Uterus (tissue), 4 donors: ENCODE results near the gene ADIPOQ. TPM values are rescaled to one million over a fixed set of nuclear protein-coding genes. Genes with fewer than 3 reads are reported as not detected.

Experiments used
- DNase-seq, 2 donors: peaks; one replicate each; pipeline ENCODE4 v3.0.0-alpha.2; 2019 to 2020
- H3K27ac ChIP-seq, 2 donors: fragments of 200-600 bp; sonication (generic); 1 replicate in 1 of 2; 2 replicates in 1 of 2; pipeline ENCODE4 v1.5.1; 2016 to 2018
- H3K27me3 ChIP-seq, 2 donors: fragments of 200-600 bp; sonication (generic); one replicate each; pipeline ENCODE4 v1.5.1; 2018 to 2019; ENCODE audit warnings: control low read depth in 1 of 2
- H3K36me3 ChIP-seq, 2 donors: fragments of 200-600 bp; sonication (generic); one replicate each; pipeline ENCODE4 v1.5.1; 2019; ENCODE audit warnings: control low read depth in 1 of 2
- H3K4me1 ChIP-seq, 2 donors: fragments of 200-600 bp; sonication (generic); one replicate each; pipeline ENCODE4 v1.5.1; 2018 to 2019; ENCODE audit warnings: control low read depth in 1 of 2
- H3K4me3 ChIP-seq, 2 donors: fragments of 200-600 bp; sonication (generic); 1 replicate in 1 of 2; 2 replicates in 1 of 2; pipeline ENCODE4 v1.5.1; 2018 to 2019; ENCODE audit warnings: mild to moderate bottlenecking in 1 of 2
- H3K9me3 ChIP-seq, 2 donors: fragments of 200-600 bp; sonication (generic); one replicate each; pipeline ENCODE4 v1.5.1; 2019; ENCODE audit warnings: control low read depth in 1 of 2
- POLR2A ChIP-seq, 2 donors: fragments of 450-650 bp; IDR thresholded peaks; one replicate each; pipeline ENCODE4 v1.6.1; 2016; ENCODE audit warnings: antibody characterized with exemption in 2 of 2, mild to moderate bottlenecking in 1 of 2, moderate library complexity in 1 of 2
- intact Hi-C: fragments of 100-400 bp; cut with DNase I; formaldehyde crosslinking; loops from one replicate; pipeline ENCODE4 v1.15.1; 2023; ENCODE audit warnings: low total_unique reads
- total RNA-seq, 4 donors: library from RNA; depleted of rRNA in 3 of 4; stranded (reverse); fragments of >200 nt in 3 of 4; gene quantifications; one replicate each; pipeline versions ENCODE4 v1.1.0 to v1.2.4, GENCODE V29; 2014 to 2023
- TF ChIP-seq, protein P1 (sequence below), 4 experiments: fragments of 200-600 bp in 2 of 4; fragments of 450-650 bp in 2 of 4; sonication (generic) in 2 of 4; IDR thresholded peaks; one replicate each; pipeline ENCODE4 v1.5.1; 2016 to 2019; ENCODE audit warnings: antibody characterized with exemption in 4 of 4, mild to moderate bottlenecking in 2 of 4, moderate library complexity in 1 of 4
- donor health status: DM: yes; HTN: yes; CAD: no.

ADIPOQ gene
- total RNA-seq, 4 donors from 2014 or later = not detected

DNA sequence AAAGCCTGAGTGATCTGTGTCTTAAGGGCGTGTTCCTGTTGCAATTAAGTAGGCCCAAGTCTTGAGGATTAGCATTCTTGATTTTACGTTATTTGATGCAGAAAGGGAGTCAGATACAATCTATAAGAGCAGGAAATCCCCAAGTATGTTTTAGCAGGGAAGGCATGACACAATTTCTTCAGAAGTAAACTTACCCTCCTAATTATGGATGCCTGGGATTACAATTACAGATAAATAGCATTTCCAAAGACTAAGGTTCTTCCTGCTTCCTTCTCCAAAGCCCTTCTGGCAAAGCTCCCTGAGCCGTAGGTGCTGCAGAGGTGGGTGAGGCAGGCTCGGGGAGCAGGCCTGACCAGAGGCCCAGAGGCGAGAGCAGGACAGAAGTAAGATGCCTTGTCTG, 52.9 kb downstream of the ADIPOQ start:
- H3K9me3 ChIP-seq = no peaks in the 10 kb centered on the region
- H3K4me1 ChIP-seq = no peaks in the 10 kb centered on the region
- intact Hi-C loops = no loop called here
- no peaks in the 10 kb centered on the region for H3K36me3 ChIP-seq
- H3K4me3 ChIP-seq = no peak overlapping the region
- H3K27ac ChIP-seq = no peak overlapping the region
- no peak for DNase-seq
- no peaks in the 10 kb centered on the region for H3K27me3 ChIP-seq
- no peak for TF ChIP-seq POLR2A (IDR thresholded peaks at IDR 0.05)
- TF ChIP-seq, protein P1, sequence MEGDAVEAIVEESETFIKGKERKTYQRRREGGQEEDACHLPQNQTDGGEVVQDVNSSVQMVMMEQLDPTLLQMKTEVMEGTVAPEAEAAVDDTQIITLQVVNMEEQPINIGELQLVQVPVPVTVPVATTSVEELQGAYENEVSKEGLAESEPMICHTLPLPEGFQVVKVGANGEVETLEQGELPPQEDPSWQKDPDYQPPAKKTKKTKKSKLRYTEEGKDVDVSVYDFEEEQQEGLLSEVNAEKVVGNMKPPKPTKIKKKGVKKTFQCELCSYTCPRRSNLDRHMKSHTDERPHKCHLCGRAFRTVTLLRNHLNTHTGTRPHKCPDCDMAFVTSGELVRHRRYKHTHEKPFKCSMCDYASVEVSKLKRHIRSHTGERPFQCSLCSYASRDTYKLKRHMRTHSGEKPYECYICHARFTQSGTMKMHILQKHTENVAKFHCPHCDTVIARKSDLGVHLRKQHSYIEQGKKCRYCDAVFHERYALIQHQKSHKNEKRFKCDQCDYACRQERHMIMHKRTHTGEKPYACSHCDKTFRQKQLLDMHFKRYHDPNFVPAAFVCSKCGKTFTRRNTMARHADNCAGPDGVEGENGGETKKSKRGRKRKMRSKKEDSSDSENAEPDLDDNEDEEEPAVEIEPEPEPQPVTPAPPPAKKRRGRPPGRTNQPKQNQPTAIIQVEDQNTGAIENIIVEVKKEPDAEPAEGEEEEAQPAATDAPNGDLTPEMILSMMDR (IDR thresholded peaks at IDR 0.05) = no peak

DNA sequence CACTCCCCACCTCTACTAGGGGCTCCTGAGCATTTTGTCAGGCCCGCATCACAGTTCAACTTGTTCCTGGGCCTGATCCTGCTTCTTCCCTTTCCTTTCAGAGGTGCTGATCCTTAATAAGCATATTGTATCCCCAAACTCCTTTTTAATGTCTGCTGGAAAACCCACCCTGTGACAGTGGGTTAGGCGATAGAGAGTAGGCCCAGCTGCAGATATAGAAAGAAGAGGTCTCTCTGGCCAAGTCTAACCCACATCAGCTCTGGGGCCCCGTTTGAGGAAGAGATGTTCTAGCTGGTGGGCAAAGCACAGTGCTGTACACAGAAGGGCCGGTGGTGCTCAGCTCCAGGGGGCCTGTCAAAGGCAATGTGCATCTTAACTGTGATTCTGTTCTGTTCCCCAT, 53.5 kb downstream of the ADIPOQ start:
- Histone ChIP-seq H3K4me1 (no peaks in the 10 kb centered on the region), H3K27me3 (no peaks in the 10 kb centered on the region), H3K4me3 (no peak overlapping the region), H3K36me3 (no peaks in the 10 kb centered on the region), H3K27ac (no peak overlapping the region), H3K9me3 (no peaks in the 10 kb centered on the region)
- DNase-seq = no peak
- TF ChIP-seq, protein P1 (IDR thresholded peaks at IDR 0.05) = no peak
- TF ChIP-seq POLR2A (IDR thresholded peaks at IDR 0.05) = no peak
- intact Hi-C loops = no loop called here

DNA sequence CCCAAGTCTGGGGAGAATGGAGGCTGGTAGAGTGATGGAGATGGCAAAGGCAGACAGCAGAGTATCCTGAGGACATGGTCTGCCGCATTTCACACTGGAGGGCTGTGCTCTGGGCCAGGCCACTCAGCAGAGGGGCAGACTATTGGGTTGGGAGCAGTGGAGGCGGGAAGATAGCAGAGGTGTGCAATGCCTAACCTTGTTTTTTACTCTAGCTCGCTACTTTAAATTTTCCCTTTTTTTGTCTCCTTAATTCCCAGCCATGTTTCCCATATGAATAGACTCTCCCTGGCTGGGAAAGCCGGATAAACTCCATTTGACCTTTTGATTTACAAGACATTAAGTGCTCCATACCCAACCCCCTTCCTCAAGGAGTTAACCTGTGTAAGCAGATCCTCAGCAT, 54.4 kb downstream of the ADIPOQ start:
- Histone ChIP-seq H3K4me3 (no peak overlapping the region), H3K36me3 (no peaks in the 10 kb centered on the region), H3K9me3 (no peaks in the 10 kb centered on the region), H3K27me3 (no peaks in the 10 kb centered on the region), H3K4me1 (no peaks in the 10 kb centered on the region), H3K27ac (no peak overlapping the region)
- TF ChIP-seq, protein P1 (IDR thresholded peaks at IDR 0.05) = no peak
- no peak for TF ChIP-seq POLR2A (IDR thresholded peaks at IDR 0.05)
- no peak for DNase-seq
- intact Hi-C loops = no loop called here

DNA sequence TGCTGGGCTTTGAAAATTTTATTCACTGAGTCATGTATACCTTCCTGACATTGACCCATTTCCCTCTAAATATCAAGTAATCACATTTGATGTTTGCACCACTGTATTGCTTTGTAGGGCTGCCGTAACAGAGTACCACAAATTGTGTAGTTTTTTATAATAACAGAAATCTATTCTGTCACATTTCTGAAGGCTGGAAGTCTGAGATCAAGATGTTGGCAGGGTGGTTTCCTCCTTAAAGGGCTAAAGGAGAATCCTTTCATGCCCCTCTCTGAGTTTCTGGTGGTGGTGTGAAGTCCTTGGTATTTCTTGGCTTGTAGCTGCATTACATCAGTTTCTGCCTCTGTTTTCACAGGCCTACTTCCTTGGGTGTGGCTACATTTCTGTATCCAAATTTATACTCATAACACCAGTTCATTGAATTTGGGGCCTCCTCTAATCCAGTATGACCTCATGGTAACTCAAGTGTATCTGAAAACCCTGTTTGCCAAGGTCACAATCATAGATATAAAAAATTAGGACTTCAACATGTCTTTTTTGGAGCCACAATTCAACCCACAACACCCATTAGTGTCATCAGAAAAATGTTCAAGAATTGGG, 58.7 kb downstream of the ADIPOQ start:
- TF ChIP-seq POLR2A (IDR thresholded peaks at IDR 0.05) = no peak
- TF ChIP-seq, protein P1 (IDR thresholded peaks at IDR 0.05) = no peak
- DNase-seq = no peak
- intact Hi-C loops = no loop called here
- Histone ChIP-seq H3K4me1 (no peaks in the 10 kb centered on the region), H3K27me3 (no peaks in the 10 kb centered on the region), H3K27ac (no peak overlapping the region), H3K36me3 (no peaks in the 10 kb centered on the region), H3K4me3 (no peak overlapping the region), H3K9me3 (no peaks in the 10 kb centered on the region)

DNA sequence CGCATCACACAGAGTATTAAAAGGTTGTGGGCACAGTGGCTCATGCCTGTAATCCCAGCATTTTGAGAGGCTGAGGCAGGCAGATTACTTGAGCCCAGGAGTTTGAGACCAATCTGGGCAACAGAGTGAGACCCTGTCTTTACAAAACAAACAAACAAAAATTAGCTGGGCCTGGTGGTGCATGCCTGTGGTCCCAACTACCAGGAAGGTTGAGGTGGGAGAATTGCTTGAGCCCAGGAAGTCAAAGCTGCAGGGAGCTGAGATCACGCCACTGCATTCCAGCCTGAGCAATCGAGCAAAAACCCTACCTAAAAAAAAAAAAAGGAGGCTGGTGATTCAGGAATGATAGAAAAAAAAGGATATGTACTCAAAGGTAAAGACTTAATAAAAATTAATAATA, 59.6 kb downstream of the ADIPOQ start:
- H3K4me1 ChIP-seq = no peaks in the 10 kb centered on the region
- no peak overlapping the region for H3K4me3 ChIP-seq
- no peaks in the 10 kb centered on the region for H3K27me3 ChIP-seq
- TF ChIP-seq, protein P1 (IDR thresholded peaks at IDR 0.05) = no peak
- TF ChIP-seq POLR2A (IDR thresholded peaks at IDR 0.05) = no peak
- no peaks in the 10 kb centered on the region for H3K9me3 ChIP-seq
- no peak overlapping the region for H3K27ac ChIP-seq
- DNase-seq = no peak
- intact Hi-C loops = no loop called here
- H3K36me3 ChIP-seq = no peaks in the 10 kb centered on the region
